NCI-H2196 (cell line): ENCODE measurements around the gene CST2.
"Not testable (repeated sequence)": the region's sequence is repeated elsewhere in the genome, so short reads cannot be mapped to it uniquely, and the experiment has no call there.

Source experiments
- DNase-seq: peaks from one replicate; lab custom pipeline; 2025; ENCODE audit not compliant: unreplicated experiment; lab: John Stamatoyannopoulos, UW

Gene CST2

DNA sequence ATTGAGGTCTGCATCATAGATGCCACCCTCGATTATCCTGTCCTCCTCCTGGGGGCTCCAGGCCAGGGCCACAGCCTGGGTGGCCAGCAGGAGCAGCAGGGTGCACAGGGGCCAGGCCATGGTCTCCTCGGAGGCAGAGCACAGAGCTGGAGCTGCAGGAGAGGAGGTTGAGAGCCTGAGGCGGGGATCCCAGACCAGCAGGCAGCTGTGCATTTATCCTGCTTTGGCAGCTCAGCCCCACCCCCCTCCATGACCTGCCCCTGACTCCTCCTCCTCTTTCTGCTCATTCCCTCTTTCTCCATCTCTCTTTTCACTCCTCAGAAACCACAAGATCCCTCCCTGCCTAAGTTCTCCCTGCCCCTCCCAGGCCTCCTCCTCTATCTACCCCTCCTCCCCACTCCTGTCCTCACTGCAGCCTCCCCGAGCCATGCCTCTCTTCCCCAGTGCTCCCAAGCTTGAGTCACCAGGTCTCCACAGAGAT lies at the start of gene CST2:
CST2 (minus strand) TSS at position 189 of the 481 bp plus-strand sequence; CDS start at position 120, 69 bp downstream.
- no peak for DNase-seq

- DNase-seq: no peak
Observed at GRCh38 chr20:23875606-23876237, 49.2 kb upstream of the CST2 start.

DNA sequence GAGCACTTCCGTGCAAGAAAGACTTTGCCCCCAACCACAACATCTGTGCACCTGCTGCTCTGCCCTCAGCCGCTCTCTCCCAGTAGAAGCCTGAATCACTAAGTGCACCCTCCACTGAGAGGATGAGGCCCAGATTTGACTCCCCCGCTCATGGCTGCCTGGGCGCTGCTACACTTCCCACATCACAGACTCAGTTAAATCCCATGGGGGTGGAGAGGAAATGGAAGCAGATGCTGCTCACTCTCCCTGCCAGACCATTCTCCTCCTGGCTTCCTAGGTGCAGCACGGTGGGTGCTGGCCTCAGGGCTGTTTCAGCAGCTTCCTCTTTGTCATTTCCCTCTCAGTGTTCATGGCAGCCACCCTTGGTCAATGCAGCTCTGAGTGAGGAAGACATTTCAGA lies 48.2 kb upstream of the CST2 start:
- no peak for DNase-seq

- DNase-seq: no peak
Observed at GRCh38 chr20:23873370-23874015, 47.0 kb upstream of the CST2 start.

GRCh38 chr20:23872065-23872464 lies 45.5 kb upstream of the CST2 start:
- no peak for DNase-seq

- no peak for DNase-seq
Observed at GRCh38 chr20:23870461-23870860, 43.9 kb upstream of the CST2 start.

DNA sequence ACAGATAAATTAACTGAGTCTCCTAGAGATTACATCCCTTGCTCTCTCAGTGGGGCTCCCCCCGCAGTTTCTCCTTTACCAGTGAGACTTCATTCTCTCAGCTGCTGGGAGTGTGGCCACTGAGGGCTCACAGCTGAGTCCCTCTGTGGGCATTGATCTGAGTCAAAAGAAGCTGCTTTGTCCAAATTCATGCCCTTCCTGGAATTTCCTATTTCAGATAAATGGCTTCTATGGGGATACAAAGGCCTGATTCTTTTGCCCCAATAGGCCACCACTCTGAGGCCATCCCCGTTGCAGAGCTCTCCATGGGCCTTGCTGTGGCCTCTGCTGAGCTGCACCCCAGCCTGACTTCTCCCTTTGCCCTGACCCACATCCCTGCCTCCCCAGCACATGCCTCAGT lies 43.0 kb upstream of the CST2 start:
- DNase-seq: no peak

- DNase-seq: no peak
Observed at GRCh38 chr20:23868321-23868720, 41.8 kb upstream of the CST2 start.

DNA sequence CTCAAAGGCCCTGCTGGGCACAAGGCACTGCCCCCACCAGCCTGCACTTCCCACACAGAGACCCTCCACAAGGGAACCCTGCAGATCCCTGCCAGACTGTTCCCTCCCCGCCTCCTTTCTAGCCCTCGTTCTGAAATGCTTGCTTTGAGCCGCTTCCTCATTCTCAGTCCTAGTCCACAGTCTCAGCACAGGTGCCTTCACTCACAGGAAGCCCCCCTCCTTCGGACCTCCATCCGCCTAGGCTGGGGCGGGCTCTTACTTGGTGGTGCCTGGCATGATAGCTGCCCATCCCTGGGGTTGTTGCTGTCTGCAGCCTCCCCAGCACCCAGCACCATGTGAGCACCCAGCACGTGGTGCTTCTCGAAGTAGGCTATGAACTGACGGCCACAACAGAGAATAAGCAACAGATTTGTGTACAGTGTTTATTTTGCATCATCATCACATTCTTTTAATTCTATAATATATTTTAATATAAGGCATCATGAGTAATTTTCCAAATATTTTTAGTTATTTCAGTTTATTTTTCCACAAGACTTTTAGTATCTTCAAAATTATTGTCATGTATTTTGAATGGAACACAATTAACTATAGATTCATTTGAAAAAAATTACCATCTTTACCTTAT lies 40.7 kb upstream of the CST2 start:
- no peak for DNase-seq

- DNase-seq: not testable (repeated sequence)
Observed at GRCh38 chr20:23860771-23861170, 34.2 kb upstream of the CST2 start.

DNA sequence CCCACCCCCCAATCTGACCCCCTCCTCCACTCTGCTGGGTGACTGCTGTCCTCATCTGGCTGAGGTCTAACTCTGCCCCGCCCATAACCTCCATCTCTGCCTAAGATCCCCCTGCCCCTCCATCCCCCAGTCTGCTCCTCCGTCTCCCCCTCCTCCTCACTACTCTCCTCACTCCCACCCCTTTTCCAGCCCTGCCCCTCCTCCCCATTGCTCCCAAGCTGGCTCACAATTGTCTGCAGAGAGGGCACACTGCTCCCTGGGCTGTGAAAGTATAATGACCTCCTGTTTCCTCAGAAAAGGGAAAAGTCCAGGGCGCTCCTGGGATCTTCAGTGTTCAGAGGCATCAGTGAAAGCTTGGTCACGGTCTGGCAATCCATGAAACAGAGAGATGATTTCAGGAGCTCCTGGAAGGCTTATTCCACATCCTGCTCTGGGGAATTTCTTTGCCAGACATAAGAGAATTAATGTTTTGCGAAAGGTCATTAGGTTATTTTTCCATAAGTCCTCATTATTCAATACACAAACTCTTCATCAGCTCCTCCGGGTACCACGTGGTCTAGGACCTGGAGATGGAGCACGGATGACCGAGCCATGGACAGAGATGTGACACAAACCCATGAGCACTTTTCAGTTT lies 31.6 kb upstream of the CST2 start:
- DNase-seq: no peak

DNA sequence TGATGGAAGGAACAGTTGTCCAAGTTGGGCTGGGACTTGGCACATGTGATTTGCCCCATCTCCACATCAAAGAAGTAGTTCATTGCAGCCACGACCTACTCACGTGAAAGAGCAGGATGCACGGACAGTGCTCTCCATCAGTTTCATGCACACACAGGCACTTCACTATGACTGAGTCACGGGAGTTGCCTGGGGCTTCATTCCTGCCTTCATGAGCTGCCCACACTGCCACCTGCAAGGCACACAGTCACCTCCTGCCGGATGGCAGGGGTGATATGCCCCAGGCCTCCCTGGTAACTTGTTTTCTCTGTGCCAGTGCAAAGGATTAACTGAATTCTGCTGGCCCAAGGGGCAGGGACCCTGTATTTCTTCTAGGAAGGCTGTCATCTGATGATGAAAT lies 30.2 kb upstream of the CST2 start:
- DNase-seq: no peak

DNA sequence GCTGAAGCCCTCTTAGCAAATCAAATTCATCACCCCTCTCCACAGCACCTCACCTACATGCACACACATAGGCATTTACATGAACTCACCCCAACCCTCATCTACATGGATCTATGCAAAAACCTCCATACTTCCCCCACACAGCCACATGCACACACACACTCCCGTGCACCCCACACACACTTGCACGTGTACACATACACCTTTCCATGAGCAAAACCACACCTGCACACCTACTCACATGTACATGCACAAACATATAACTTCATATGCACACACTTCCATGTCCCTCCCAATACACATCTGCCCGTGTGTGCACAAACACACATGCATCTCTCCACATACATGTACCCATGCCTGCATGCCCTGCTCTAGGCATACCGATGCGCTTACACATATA lies 29.7 kb upstream of the CST2 start:
- no peak for DNase-seq

DNA sequence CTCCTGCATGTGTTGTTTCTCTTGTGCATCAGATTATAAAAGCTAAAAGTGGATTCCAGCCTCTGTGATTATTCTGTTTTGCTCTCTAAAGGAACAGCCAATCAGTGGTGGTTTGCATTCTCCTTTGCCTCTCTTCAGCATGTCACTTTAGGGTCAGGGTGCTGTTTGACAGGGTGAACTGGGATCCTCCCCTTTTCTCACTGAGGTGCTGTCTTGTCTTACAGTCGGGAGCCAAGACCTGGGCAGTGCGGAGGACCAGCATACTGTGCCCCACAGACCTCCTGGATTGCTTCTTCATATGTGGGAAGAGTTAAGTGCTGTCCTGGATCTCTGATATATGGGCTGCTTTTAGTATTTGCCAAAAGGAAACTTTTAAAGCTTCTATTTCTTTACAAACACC lies 15.2 kb upstream of the CST2 start:
- DNase-seq: no peak

- no peak for DNase-seq
Observed at GRCh38 chr20:23835716-23836115, 9.2 kb upstream of the CST2 start.

DNA sequence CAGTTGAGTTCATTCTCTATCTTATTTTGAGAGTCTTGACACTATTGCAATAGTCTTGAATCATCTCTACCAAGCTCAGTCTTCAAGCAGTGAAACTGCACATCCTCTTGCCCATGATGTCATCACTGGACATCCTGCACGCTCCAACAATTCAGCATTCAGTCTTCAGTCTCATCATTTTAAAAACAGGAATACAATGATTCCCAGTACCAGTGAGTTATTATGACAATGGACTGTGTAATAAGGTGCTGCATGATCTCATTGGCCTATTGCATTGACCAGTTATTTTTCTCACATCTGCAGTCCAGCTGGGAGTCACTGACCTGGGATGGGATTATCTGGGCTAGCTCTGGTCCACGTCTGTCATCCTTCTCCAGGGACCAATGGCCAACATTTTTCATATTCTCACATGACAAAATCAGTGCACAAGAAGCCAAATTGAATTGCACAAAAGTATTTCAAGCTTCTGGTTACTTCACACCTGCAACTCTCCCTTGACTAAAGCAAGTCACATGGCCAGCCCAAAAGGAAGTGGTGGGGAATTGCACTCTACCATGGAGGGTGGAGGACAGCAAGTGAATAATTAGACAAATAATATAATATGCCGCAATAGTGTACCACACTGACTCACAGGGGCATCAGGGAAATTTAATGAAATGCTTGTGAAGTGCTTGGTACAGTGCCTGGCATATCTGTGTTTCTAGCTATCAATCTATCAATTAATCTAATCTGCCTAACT lies 6.4 kb upstream of the CST2 start:
- no peak for DNase-seq

- DNase-seq: not testable (repeated sequence)
Observed at GRCh38 chr20:23831961-23832360, 5.4 kb upstream of the CST2 start.

DNA sequence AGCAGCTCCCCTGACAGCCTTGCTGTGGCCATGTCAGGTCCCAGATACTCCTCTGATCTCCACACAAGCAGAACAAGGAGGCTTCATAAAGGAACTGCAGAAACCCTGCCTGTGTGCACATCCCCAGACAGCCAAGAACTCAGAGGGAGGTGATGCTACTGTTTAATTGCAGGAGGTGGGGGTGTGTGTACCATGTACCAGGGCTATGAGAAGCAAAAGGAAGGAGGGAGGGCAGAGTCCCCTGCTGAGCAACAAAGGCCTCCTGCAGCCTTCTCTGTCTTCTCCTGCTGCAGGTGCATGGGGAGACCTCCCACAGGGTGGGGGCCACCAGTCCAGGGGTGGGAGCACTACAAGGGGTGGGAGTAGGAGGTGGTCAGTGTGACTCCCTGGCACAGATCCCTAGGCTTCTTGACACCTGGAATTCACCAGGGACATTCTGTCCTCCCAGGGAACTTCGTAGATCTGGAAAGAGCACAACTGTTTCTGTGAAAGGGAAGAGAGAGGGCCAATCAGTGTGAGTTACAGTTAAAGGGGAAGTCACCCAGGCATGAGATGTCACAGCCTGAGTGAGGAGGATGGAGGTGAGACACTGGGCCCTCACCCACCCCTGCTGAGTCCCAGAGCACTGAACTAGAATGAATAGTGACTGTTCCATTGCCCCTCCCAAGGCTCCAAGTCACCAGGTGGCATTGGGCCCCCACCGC lies 2.8 kb downstream of the CST2 start:
- DNase-seq: no peak

GRCh38 chr20:23823111-23823510 lies 3.4 kb downstream of the CST2 start:
- DNase-seq: no peak

DNA sequence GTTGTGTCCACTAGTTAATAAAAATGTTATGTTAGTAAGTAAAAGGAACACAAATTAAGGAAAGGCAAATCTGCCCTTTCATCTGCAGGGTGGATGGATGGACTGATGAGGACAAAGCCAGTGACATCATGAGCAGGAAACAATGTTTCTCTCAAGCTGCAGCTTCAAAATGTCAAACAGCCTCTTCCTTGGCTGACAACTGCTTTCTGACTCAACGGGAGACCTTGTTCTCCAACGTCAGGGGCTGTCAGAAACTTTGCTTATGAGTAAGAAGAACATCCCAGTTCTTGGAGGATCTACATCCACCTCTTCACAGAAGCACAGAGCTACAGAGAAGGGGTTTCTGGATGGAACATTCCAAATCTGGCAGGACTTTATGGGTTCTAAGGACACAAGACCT lies 6.0 kb downstream of the CST2 start:
- no peak for DNase-seq

DNA sequence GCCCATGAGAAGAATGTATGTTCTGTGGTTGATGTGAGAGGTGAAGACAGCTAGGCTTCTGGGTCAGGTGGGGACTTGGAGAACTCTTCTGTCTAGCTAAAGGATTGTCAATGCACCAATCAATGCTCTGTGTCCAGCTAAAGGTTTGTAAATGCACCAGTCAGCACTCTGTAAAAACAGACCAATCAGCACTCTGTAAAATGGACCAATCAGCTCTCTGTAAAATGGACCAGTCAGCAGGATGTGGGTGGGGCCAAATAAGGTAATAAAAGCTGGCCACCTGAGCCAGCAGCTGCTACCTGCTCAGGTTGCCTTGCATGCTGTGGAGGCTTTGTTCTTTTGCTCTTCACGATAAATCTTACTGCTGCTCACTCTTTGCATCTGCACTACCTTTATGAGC lies 15.0 kb downstream of the CST2 start:
- not testable (repeated sequence) for DNase-seq
